ENCODE measurements around the gene MERTK.

The MERTK gene

DNA sequence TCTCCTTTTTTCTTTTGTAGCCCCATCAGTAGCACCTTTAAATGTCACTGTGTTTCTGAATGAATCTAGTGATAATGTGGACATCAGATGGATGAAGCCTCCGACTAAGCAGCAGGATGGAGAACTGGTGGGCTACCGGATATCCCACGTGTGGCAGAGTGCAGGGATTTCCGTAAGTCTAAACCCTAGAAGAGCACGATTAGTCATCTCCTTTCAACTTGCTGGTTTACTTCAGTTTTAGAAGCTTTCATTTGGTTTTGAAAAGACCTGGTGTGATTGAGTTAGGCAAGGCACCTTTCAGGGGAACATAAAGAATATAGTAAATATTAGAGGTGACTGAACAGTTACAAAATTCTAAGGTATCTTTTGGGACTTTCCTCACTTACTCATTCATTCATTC is 84.4 kb downstream of the MERTK start:
- no peak for DNase-seq

DNA sequence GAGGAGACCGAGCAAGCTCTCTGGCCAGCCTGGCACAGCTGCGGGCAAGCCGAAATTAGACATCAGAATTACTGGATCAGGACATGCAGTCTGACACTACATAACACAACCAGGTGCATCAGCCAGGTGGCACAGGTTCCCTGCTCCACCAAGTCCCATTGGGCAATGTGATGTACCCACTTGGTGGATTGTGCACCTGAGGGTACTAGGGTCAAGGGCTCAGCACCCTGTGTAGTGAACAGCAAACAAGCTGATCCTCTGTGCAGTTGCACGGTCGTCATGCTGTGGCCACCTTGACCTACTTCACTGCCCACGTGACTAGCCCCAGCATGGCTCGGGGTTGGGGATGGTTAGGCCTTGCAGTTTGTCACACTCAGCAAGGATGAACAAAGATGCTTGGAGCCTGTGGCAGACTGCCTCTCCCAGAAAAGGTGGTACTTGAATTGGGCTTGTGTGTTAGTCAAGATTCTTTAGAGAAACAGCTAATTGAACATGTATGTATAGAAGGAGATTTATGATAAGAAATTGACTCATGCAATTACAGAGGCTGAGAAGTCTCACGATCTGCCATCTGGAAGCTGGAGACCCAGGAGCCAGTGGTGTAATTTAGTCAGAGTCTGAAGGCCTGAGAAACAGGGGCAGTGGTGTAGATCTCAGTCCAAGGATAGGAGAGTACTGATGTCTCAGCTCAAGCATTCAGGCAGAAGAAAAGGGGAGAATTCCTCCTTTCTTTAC is 85.2 kb downstream of the MERTK start:
- DNase-seq, result no peak

DNA sequence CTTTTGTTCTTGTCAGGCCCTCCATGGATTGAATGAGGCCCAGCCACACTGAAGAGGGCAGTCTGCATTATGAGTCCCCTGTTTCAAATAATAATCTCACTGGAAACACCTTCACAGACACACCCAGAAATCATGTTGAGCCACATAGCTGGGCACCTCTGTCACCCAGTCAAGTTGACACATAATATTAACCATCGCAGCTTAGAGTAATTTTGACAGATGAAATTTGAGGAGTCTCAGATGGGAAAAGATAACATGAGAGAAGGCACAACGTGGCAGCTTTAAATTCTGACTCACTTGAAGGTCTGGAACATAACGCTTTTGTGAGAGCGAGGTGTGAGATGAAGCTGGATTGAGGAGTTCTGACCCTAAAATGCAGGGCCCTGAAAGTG is 85.8 kb downstream of the MERTK start:
- no peak for DNase-seq

- DNase-seq, result no peak
These were observed 87.1 kb downstream of the MERTK start for GRCh38 chr2:111985514-111985913.

DNA sequence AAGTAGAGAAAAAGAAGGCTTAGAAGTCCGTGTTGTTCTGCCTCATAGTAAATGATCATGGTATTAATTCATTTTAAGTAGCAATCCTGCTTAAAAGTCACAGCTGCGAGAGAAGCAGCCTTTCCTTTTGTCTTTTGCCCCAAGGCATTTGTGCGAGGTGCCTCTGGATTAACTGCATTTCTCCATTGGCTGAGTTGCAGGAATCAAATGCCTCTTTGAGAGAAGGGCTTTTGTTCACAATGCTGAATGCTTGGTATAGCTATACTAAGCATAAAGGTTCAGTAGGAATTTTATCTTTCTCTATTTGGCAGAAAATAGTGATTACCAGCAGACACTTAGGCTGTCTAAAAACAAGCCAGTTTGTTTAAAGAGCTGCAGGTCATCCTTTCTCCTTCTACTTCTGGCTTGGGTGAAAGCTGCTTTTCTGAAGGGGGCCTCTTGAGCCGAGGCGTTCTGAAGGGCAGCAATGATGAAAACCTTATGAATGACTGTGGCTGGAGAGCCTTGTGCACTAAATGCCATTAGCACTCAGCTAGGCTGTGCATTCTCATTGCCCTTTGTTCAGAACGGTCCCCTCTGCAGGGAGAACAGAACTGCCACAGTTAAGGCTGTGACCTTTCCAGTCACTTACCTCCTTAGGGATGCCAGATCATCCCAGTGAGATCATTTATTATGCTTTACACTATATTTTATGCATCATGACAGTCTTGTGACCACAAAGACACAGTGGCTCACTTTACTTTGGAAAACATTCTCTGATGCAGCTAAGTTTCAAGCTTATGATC is 87.9 kb downstream of the MERTK start:
- DNase-seq, result no peak

- DNase-seq, result no peak
These were observed 92.0 kb downstream of the MERTK start for GRCh38 chr2:111990375-111990774.

GRCh38 chr2:111990856-111991255 is 92.4 kb downstream of the MERTK start:
- DNase-seq, result no peak

- peak in 1 of 3 donors; percentile 28 for DNase-seq
These were observed 95.6 kb downstream of the MERTK start for GRCh38 chr2:111994042-111994441.

DNA sequence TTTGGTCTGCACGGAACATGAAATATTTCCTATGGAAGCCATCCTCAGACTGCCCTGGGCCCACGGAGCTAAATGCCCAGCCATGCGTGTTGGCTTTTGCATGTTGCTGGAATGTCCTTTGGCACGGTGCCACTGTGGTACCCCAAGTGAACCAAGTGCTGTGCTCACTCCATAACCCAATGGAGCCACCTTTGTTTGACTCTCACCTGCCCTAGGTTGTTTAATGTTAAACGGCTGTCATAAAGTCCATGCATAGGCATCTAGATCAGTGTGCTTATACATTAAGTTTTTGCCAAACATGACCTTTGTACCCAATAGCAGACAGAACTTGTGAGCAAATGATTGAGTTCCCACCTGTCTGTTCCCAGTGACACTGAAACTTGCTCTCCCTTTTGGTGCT is 96.7 kb downstream of the MERTK start:
- DNase-seq, result no peak

DNA sequence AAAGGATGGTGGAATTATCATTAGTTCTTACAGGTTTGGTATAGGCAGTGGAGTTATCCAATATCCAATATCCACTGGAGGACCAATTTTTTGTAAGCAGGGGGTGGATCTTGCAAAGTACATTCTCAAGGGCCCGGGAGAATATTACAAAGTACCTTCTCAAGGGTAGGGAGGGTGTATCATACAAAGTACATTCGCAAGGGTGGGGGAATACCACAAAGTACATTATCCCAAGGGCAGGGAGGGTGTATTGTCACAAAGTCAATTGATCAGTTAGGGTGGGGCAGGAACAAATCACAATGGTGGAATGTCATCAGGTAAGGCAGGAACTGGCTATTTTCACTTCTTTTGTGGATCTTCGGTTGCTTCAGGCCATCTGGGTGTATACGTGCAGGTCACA is 101.4 kb downstream of the MERTK start:
- DNase-seq, result no peak

DNA sequence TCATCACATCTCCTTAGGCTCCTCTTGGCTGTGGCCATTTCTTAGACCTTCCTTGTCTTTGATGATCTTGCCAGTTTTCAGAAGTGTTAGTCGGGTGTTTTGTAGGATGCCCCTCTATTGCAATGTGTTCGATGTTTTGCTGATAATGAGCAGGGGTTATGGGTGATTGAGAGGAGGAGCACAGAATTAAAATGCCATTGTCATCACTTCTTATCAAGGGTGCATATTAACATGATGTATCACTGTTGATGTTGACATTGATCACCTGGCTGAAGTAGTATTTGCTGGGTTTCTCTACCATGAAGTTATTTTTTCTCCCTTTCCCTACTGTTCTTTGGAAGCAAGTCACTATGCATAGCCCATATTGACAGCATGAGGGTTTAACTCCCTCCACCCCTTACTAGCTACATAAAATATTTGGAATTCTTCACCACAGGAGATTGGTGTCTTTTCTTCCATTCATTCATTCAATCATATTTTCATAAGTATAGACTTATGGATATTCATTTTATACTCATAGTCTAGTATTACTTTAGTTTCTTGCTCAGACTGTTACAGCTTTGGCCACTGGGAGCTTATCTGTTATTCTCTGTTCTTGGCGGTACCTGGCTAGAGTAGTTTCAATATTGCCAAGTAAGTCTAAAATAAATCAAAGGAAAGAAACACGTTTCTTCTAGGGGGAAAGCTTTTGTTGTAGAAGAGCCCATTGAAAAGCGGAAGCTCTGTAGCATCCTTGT is 102.2 kb downstream of the MERTK start:
- no peak for DNase-seq

GRCh38 chr2:112001136-112001715 is 102.8 kb downstream of the MERTK start:
- DNase-seq, result peak; percentile 70 to 87 (median 78)

GRCh38 chr2:112001942-112002341 is 103.5 kb downstream of the MERTK start:
- DNase-seq, result no peak

DNA sequence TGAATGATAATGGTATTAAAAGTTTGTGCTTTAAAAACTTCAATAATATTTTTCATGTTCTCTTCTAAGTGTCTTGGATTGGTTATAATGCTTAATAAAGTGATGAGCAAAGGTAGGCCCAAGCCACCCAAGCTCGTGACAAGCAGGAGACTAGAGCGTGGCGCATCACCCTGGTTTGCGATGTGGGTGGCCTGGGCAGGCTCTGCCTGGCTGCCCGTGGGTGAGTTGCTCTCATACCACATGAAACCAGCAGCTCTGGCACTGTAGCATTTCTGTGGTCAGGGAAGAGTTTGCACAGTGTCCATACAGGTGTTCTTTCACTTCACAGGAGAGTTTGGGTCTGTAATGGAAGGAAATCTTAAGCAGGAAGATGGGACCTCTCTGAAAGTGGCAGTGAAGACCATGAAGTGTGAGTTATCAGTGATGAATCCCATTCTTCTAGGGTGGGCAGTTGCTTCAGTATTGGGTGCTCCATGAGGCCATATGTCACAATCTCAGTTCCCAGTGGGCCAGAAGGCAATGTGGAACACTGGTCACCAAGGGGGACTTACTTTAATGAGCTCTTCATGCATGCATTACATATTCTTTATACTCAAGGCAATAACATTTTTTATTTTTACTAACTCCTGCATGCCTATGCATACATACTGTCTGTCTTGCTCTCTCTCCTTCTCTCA is 105.3 kb downstream of the MERTK start:
- DNase-seq, result peak in 1 of 3 donors; percentile 19

DNA sequence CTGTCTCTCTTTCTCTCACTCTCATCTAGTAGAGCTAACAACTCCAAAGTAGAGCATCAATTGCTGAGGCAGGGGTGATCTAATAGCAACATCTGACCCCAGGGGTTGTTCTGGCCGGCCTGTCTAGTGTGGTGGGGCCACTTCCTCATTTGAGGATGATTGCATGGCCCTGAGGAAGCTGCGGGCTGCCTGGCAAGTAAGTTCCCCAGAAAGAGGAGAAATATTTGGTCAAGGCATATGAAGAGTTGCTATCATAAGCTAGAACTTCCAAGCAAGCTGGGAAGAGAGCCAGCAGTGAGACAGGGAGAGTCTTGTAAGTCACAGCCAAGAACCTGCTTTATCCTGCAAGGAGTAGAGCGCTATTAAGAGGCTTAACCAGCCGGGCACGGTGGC is 105.8 kb downstream of the MERTK start:
- DNase-seq, result peak; percentile 95 to 97 (median 96)

- DNase-seq, result peak in 1 of 3 donors; percentile 27
These were observed 107.1 kb downstream of the MERTK start for GRCh38 chr2:112005406-112006075.

DNA sequence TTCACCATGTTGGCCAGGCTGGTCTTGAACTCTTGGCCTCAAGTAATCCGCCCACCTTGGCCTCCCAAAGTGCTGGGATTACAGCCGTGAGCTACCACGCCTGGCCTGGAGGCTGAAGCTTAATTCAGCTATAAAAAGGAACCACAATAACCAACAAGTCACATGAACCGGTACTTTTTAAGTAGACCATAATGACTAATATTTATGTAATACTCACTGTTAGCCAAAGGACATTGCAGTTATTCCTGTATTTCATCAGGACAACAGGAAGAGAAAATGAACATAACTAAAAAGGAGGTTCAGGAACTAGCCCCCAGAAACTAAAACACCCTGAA is 107.6 kb downstream of the MERTK start:
- peak; percentile 82 to 96 (median 94) for DNase-seq

DNA sequence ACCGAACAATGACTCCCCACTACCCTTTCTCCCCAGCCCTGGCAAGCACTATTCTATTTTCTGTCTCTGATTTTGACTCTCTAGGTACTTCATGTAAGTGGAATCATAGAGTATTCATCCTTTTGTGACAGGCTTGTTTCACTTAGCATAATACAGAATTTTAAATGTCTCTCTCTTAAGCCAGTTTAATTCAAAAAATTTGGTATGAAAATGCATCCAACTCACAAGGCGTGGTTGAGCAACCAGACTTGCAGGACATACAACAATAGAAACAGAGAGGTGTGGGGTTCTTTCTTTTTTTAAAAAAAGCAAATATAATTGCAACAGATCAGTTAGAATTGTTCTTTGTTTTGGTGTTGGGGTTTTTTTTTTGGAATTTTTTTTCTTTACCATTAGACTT is 109.1 kb downstream of the MERTK start:
- DNase-seq, result no peak

DNA sequence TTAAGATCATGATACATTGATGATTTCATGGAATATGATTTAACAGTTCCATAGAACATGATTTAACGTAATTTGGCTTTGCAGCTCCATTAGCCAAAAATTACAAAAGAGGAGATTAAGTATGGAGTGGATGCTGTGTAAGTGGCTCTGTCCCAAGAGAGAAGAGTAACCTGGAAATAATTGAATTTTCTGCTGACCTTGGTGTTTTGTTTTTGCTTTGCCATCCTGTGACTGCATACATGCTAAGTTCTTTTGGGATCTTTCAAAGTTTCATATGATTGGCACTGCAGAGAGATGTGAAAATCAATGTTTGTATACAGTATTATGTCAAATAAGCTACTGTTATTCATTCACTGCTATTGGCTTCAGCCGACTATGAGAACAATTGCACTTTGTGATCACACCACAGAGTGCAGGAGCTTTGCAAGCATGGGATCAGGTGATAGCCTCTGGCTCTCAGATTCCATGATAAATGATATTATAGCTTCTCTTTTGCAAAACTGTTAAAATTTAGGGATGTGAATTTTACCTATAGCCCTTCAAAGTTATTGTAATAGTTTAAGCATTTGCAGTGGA is 110.6 kb downstream of the MERTK start:
- no peak for DNase-seq

DNA sequence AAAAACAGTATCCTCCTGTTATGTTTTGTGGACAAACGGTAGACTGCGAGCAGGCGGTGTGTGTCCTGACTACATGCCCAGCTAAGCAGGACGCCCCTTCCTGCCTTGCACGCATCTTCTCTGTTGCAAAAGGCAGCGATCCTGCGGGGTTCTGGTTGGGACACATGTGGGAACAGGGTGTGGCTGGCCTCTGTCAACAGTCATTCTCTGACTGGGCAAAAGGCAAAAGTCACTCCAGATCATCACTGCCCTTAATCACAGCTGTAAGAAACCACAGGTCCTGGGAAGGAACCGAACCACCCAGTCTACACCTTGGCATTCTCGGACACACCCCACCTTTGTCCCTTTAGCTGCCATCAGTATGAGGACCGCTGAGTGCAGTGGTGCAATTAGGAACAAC is 112.3 kb downstream of the MERTK start:
- DNase-seq, result no peak

DNA sequence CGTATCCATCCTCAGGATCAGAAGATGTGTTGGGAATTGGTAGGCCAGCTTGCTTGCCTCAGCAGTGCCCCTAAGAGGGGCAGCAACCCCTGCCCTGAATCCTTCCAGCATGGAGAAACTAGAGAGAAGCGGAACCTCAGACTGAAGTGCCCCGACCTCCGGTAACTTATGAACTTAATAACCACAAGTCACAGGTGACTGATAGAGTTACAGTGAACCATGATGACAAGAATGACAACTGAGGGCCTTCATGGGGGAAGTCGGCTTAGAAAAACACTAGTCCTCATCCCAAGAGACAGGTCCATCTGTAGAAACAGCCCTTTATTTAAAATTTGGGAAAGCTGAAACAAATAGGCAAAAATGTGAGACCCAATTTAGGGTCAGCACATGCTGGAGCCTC is 114.1 kb downstream of the MERTK start:
- no peak for DNase-seq

- DNase-seq, result no peak
These were observed 120.4 kb downstream of the MERTK start for GRCh38 chr2:112018846-112019245.
